Activated naive CD8-positive, alpha-beta T cell treated with anti-CD3 and anti-CD28 coated beads for 36 hours (primary cell): ENCODE results near the gene KCNQ5. TPM values are rescaled to one million over a fixed set of nuclear protein-coding genes. Genes with fewer than 3 reads are reported as not detected.
A peak's percentile ranks its signal among the peaks of the same experiment; 100 is the strongest.

Experiments used
- DNase-seq: peaks from one replicate; pipeline ENCODE4 v3.0.0; 2021
- H3K27ac Mint-ChIP-seq: one replicate; pipeline ENCODE4 v1.8.0; 2022; ENCODE audit warnings: mild to moderate bottlenecking, moderate library complexity, mixed read lengths
- H3K27me3 Mint-ChIP-seq: one replicate; pipeline ENCODE4 v1.8.0; 2022; ENCODE audit warnings: mild to moderate bottlenecking, mixed read lengths
- H3K36me3 Mint-ChIP-seq: one replicate; pipeline ENCODE4 v1.8.0; 2021; ENCODE audit warnings: mild to moderate bottlenecking, mixed read lengths
- H3K4me1 Mint-ChIP-seq: one replicate; pipeline ENCODE4 v1.8.0; 2021; ENCODE audit warnings: mixed read lengths
- H3K4me3 Mint-ChIP-seq: one replicate; pipeline ENCODE4 v1.8.0; 2022; ENCODE audit warnings: mild to moderate bottlenecking, moderate library complexity, mixed read lengths
- H3K9me3 Mint-ChIP-seq: one replicate; pipeline ENCODE4 v1.8.0; 2022; ENCODE audit warnings: mixed read lengths
- total RNA-seq, 2 experiments: library from RNA; stranded (reverse); gene quantifications; one replicate each; pipeline ENCODE4 v1.2.3, GENCODE V29; 2021

Gene KCNQ5
- total RNA-seq, 2 experiments from 2014 or later: 15.8 TPM

GRCh38 chr6:72835749-72836148 lies 213.9 kb downstream of the KCNQ5 start:
- H3K27ac Mint-ChIP-seq: no peak overlapping the region
- H3K9me3 Mint-ChIP-seq: peaks cover 2% of the 10 kb centered on the region
- DNase-seq: no peak
- peaks cover 19% of the 10 kb centered on the region for H3K36me3 Mint-ChIP-seq
- H3K4me3 Mint-ChIP-seq: no peak overlapping the region
- no peaks in the 10 kb centered on the region for H3K27me3 Mint-ChIP-seq
- peaks cover 5% of the 10 kb centered on the region for H3K4me1 Mint-ChIP-seq

- peaks cover 16% of the 10 kb centered on the region for H3K36me3 Mint-ChIP-seq
- no peak overlapping the region for H3K4me3 Mint-ChIP-seq
- H3K4me1 Mint-ChIP-seq: peaks cover 3% of the 10 kb centered on the region
- no peaks in the 10 kb centered on the region for H3K27me3 Mint-ChIP-seq
- DNase-seq: no peak
- no peaks in the 10 kb centered on the region for H3K9me3 Mint-ChIP-seq
- H3K27ac Mint-ChIP-seq: no peak overlapping the region
Measured at GRCh38 chr6:72836971-72837370, 215.1 kb downstream of the KCNQ5 start.

GRCh38 chr6:72841195-72841594 lies 219.3 kb downstream of the KCNQ5 start:
- Mint-ChIP-seq H3K4me3 (no peak overlapping the region), H3K27ac (no peak overlapping the region), H3K36me3 (peaks cover 18% of the 10 kb centered on the region), H3K4me1 (peaks cover 5% of the 10 kb centered on the region), H3K9me3 (peaks cover 5% of the 10 kb centered on the region), H3K27me3 (no peaks in the 10 kb centered on the region)
- DNase-seq: no peak

- no peak overlapping the region for H3K27ac Mint-ChIP-seq
Measured at GRCh38 chr6:72842140-72842539, 220.3 kb downstream of the KCNQ5 start.

GRCh38 chr6:72844614-72845013 lies 222.8 kb downstream of the KCNQ5 start:
- no peak for DNase-seq
- H3K9me3 Mint-ChIP-seq: peaks cover 11% of the 10 kb centered on the region
- peaks cover 5% of the 10 kb centered on the region for H3K4me1 Mint-ChIP-seq
- H3K27me3 Mint-ChIP-seq: no peaks in the 10 kb centered on the region
- H3K4me3 Mint-ChIP-seq: no peak overlapping the region
- H3K27ac Mint-ChIP-seq: no peak overlapping the region
- H3K36me3 Mint-ChIP-seq: peaks cover 20% of the 10 kb centered on the region

More at GRCh38 chr6:72842140-72842539, 220.3 kb downstream of the KCNQ5 start:
- Mint-ChIP-seq H3K9me3 (peaks cover 5% of the 10 kb centered on the region), H3K4me1 (peaks cover 5% of the 10 kb centered on the region), H3K27me3 (no peaks in the 10 kb centered on the region), H3K4me3 (no peak overlapping the region), H3K36me3 (peaks cover 18% of the 10 kb centered on the region)
- DNase-seq: no peak

- no peak overlapping the region for H3K27ac Mint-ChIP-seq
- H3K4me1 Mint-ChIP-seq: no peaks in the 10 kb centered on the region
- H3K4me3 Mint-ChIP-seq: no peak overlapping the region
Measured at GRCh38 chr6:72849346-72849745, 227.5 kb downstream of the KCNQ5 start.

GRCh38 chr6:72850040-72850439 lies 228.2 kb downstream of the KCNQ5 start:
- no peak for DNase-seq
- H3K27me3 Mint-ChIP-seq: no peaks in the 10 kb centered on the region

More at GRCh38 chr6:72849346-72849745, 227.5 kb downstream of the KCNQ5 start:
- no peaks in the 10 kb centered on the region for H3K27me3 Mint-ChIP-seq
- H3K9me3 Mint-ChIP-seq: peaks cover 6% of the 10 kb centered on the region
- no peak for DNase-seq
- peaks cover 10% of the 10 kb centered on the region for H3K36me3 Mint-ChIP-seq

GRCh38 chr6:72850469-72850868 lies 228.6 kb downstream of the KCNQ5 start:
- Mint-ChIP-seq H3K27me3 (no peaks in the 10 kb centered on the region), H3K27ac (no peak overlapping the region), H3K4me3 (no peak overlapping the region), H3K4me1 (no peaks in the 10 kb centered on the region), H3K9me3 (peaks cover 6% of the 10 kb centered on the region), H3K36me3 (peaks cover 10% of the 10 kb centered on the region)
- no peak for DNase-seq

More at GRCh38 chr6:72850040-72850439, 228.2 kb downstream of the KCNQ5 start:
- H3K27ac Mint-ChIP-seq: no peak overlapping the region
- H3K4me1 Mint-ChIP-seq: no peaks in the 10 kb centered on the region
- peaks cover 6% of the 10 kb centered on the region for H3K9me3 Mint-ChIP-seq
- peaks cover 10% of the 10 kb centered on the region for H3K36me3 Mint-ChIP-seq
- no peak overlapping the region for H3K4me3 Mint-ChIP-seq

GRCh38 chr6:72855471-72855870 lies 233.6 kb downstream of the KCNQ5 start:
- Mint-ChIP-seq H3K27me3 (no peaks in the 10 kb centered on the region), H3K27ac (no peak overlapping the region), H3K4me3 (no peak overlapping the region), H3K4me1 (peaks cover 3% of the 10 kb centered on the region), H3K36me3 (peaks cover 8% of the 10 kb centered on the region), H3K9me3 (no peaks in the 10 kb centered on the region)
- DNase-seq: no peak

- Mint-ChIP-seq H3K36me3 (peaks cover 8% of the 10 kb centered on the region), H3K27me3 (no peaks in the 10 kb centered on the region), H3K4me1 (peaks cover 4% of the 10 kb centered on the region), H3K4me3 (no peak overlapping the region), H3K9me3 (no peaks in the 10 kb centered on the region), H3K27ac (no peak overlapping the region)
- no peak for DNase-seq
Measured at GRCh38 chr6:72856801-72857200, 234.9 kb downstream of the KCNQ5 start.

- peaks cover 10% of the 10 kb centered on the region for H3K4me1 Mint-ChIP-seq
- H3K36me3 Mint-ChIP-seq: peaks cover 8% of the 10 kb centered on the region
- no peaks in the 10 kb centered on the region for H3K27me3 Mint-ChIP-seq
- no peak overlapping the region for H3K27ac Mint-ChIP-seq
- no peaks in the 10 kb centered on the region for H3K9me3 Mint-ChIP-seq
- no peak for DNase-seq
- no peak overlapping the region for H3K4me3 Mint-ChIP-seq
Measured at GRCh38 chr6:72857791-72858585, 236.1 kb downstream of the KCNQ5 start.

- no peaks in the 10 kb centered on the region for H3K9me3 Mint-ChIP-seq
- peaks cover 3% of the 10 kb centered on the region for H3K36me3 Mint-ChIP-seq
- H3K27me3 Mint-ChIP-seq: no peaks in the 10 kb centered on the region
- DNase-seq: no peak
- no peak overlapping the region for H3K4me3 Mint-ChIP-seq
- peaks cover 10% of the 10 kb centered on the region for H3K4me1 Mint-ChIP-seq
- no peak overlapping the region for H3K27ac Mint-ChIP-seq
Measured at GRCh38 chr6:72861059-72861458, 239.2 kb downstream of the KCNQ5 start.

- Mint-ChIP-seq H3K27ac (peak overlapping the region; percentile 55), H3K27me3 (no peaks in the 10 kb centered on the region), H3K4me3 (no peak overlapping the region), H3K9me3 (no peaks in the 10 kb centered on the region), H3K36me3 (peaks cover 3% of the 10 kb centered on the region), H3K4me1 (peaks cover 10% of the 10 kb centered on the region)
- no peak for DNase-seq
Measured at GRCh38 chr6:72861935-72862432, 240.1 kb downstream of the KCNQ5 start.

GRCh38 chr6:72863131-72863530 lies 241.3 kb downstream of the KCNQ5 start:
- H3K9me3 Mint-ChIP-seq: no peaks in the 10 kb centered on the region
- no peak for DNase-seq
- H3K27me3 Mint-ChIP-seq: no peaks in the 10 kb centered on the region
- peaks cover 6% of the 10 kb centered on the region for H3K36me3 Mint-ChIP-seq
- H3K4me1 Mint-ChIP-seq: peaks cover 10% of the 10 kb centered on the region
- H3K4me3 Mint-ChIP-seq: no peak overlapping the region
- no peak overlapping the region for H3K27ac Mint-ChIP-seq

GRCh38 chr6:72864236-72864635 lies 242.4 kb downstream of the KCNQ5 start:
- H3K4me3 Mint-ChIP-seq: no peak overlapping the region
- H3K27me3 Mint-ChIP-seq: no peaks in the 10 kb centered on the region
- no peak overlapping the region for H3K27ac Mint-ChIP-seq
- peaks cover 10% of the 10 kb centered on the region for H3K4me1 Mint-ChIP-seq
- H3K9me3 Mint-ChIP-seq: no peaks in the 10 kb centered on the region
- H3K36me3 Mint-ChIP-seq: peaks cover 6% of the 10 kb centered on the region
- no peak for DNase-seq

- H3K4me3 Mint-ChIP-seq: no peak overlapping the region
- H3K36me3 Mint-ChIP-seq: peaks cover 4% of the 10 kb centered on the region
- peaks cover 10% of the 10 kb centered on the region for H3K4me1 Mint-ChIP-seq
- H3K27me3 Mint-ChIP-seq: no peaks in the 10 kb centered on the region
- H3K9me3 Mint-ChIP-seq: no peaks in the 10 kb centered on the region
- DNase-seq: no peak
- H3K27ac Mint-ChIP-seq: no peak overlapping the region
Measured at GRCh38 chr6:72864799-72865198, 242.9 kb downstream of the KCNQ5 start.
